CMK (cell line): ENCODE data around the gene DNASE1L2.

Experiments
- DNase-seq: peaks from one replicate; pipeline ENCODE4 v3.0.0-alpha.2; 2010; ENCODE audit warnings: low read depth

Gene DNASE1L2

GRCh38 chr16:2270070-2270462, 33.8 kb downstream of the DNASE1L2 start:
- no peak for DNase-seq

DNA sequence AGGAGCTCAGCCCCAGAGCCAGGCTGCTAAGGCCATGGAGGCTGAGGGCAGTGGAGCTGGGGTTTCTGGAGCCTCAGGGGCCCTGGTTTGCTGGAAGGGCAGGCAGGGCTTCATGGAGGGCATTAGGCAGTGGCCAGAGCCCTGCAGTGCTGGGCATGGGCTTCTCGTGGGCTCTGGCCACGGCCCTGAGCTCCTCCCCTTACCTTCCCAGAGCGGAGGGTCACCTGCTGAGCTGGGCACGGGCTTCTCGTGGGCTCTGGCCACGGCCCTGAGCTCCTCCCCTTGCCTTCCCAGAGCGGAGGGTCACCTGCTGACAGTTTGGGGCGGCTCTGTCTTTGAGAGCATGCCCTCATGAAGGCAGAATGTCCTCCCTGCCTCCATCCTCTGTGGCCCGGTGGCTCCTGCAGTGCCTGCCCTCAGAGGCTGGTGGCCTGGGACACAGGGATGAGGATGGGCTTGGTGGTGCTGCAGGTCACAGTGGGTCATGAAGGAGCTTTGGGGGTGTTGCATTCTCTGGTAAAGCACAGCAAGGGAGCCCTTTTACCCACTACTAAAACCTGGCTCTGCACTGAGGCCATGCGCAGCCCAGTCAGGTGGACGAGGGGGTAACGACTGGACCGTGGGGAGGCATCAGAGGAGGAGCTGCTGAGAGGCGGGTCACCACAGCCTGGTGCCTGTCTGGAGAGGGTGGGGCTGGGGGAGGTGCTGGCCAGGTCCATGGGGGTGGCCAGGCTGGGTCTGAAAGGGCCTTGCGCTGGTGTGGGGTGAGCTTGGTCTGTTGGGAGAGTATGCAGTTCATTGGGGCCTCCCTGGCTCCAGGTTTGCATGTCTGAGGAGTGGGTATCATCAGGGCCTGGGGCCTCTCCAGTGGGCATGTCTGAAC, 34.6 kb downstream of the DNASE1L2 start:
- no peak for DNase-seq

DNA sequence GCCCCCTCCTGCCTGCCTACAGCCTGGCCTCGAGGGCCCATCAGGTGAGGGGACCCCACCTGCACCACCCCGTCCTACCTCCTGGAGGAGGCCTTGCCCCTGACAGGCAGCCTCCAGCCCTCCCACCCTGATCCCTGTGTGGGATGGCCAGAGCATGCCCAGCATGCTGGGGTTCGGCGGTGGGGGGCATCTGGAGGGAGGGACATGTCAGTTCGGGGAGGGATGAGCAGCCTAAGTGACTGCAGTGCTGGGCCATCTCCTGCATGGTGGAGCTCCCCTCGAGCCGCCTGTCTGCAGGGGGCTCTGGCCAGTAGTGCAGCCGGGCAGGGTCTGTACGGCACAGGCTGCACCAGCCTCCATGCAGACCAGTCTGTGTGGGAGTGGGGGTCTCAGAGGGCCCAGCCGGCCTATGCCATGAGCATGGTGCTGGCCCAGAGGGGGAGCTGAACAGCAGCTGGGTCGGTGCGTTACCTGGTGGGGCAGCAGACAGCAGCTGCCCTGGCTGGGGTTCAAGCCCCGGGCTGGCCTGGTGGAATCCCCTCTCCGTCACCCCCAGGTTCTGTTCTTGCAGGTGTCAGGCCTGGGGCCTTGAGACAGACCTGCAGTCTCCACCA, 35.7 kb downstream of the DNASE1L2 start:
- no peak for DNase-seq

DNA sequence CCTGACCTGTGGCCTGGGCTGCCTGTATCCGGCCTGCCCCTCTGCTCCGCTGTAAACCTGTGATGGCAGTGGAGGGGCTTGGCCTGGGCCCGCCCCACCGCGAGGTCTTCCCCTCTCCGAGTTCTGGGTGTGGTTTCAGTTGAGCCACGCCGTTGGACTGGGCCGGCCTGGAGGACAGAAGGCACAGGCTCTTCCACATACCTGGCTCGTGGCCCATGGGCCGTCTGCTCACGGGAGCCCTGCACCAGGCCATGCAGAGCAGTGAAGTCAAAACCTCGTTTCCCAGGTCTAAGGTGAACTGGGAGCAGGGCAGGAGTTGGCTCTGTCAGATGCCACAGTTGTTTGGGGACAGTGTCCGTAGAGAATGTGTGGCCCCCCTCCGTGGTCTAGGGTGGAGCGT, 37.2 kb downstream of the DNASE1L2 start:
- no peak for DNase-seq

- DNase-seq = no peak
These were observed 37.7 kb downstream of the DNASE1L2 start for GRCh38 chr16:2273931-2274330.

DNA sequence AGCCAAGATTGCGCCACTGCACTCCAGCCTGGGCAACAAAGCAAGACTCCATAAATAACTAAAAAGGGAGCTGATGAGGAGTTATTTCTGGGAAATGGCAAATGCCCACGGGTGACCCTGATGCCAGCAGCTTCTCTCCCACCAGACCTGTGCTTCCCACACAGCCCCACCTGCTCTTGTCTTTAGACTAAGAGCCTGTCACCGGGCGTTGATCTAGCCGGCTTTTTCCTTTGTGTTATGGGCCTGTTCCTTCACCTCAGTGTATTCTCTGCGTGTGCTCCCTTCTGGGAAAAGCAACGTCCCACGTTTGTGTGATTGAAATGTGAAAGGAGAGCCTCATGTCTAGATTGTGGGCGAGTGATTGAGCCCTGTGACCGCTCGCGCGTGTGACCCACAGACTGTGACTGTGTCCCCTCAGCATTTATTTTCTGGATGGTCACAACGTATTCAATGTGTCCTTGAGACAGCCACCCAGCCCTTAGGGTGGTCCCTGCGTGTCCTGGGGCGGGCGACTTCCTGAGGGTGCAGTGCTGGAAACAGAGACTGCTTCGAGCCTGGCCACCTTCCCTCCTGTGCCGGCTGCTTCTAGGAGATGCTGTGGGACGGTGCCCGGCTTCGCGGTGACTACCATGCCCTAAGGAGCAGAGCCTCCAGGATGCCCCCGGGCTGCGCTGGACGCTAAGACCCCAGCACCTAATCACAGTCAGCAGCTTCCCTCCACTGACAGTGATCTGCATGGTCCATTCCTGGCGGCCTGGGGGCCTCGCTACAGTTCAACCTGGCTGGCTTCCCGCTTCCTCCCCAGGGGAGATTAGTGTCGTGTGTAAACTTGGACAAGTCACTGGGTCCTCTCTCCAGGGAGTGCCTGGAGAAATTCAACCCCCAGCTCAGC, 39.5 kb downstream of the DNASE1L2 start:
- DNase-seq = no peak

- DNase-seq = no peak
These were observed 40.3 kb downstream of the DNASE1L2 start for GRCh38 chr16:2276368-2277195.

GRCh38 chr16:2277466-2278271, 41.4 kb downstream of the DNASE1L2 start:
- no peak for DNase-seq

DNA sequence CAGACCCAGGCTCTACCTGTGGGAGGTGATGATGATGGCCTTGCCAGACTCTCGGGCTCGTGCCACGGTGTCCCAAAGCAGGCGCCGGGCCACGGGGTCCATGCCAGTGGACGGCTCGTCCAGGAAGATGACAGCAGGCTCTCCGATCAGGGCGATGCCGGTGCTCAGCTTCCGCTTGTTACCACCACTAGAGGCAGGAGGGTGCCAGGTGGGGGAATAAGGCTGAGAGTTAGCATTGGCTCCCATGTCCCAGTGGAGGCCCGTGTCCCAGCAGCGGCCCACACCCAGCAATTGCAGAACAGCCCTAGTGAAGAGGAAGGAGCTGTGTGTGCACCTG, 42.0 kb downstream of the DNASE1L2 start:
- no peak for DNase-seq

DNA sequence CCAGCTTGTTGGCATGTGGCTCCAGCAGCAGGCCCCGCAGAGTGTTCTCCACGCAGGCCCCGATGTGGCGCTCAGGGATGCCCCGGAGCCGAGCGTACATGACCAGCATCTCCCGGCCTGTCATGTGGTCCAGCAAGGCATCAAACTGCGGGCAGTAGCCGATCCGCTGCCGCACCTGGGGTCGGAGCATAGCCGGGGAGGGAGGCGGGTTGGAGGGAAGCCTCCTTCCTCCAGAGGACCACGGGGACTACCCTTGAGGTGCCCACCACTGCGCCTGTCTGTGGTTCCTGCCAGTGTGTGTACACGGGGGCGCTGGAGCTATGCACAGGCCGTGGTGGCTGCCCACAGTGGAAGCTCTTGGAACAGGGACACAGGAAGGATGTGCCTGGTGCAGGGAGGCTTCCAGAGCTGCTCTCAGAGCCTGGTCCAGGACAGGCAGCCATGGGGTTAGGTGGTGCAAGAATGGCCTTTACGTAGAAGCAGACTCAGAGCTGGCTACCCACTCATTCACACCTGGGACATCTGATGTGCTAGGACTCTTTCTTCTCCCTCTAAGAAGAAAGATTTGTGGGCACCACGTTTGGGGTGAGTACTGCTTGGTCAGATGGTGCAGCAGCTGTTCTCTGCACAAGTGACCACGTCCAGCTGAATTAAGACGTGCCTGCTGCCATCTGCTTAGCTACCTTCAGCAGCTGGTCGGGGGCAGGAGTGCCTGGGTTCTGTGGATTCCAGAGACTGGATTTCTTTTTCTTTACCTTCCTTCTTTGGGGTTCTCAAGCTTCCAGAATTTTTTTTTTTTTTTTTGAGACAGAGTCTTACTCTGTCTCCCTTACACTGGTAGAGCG, 42.9 kb downstream of the DNASE1L2 start:
- no peak for DNase-seq

- no peak for DNase-seq
These were observed 44.2 kb downstream of the DNASE1L2 start for GRCh38 chr16:2280461-2280860.

- no peak for DNase-seq
These were observed 44.8 kb downstream of the DNASE1L2 start for GRCh38 chr16:2280981-2281542.

DNA sequence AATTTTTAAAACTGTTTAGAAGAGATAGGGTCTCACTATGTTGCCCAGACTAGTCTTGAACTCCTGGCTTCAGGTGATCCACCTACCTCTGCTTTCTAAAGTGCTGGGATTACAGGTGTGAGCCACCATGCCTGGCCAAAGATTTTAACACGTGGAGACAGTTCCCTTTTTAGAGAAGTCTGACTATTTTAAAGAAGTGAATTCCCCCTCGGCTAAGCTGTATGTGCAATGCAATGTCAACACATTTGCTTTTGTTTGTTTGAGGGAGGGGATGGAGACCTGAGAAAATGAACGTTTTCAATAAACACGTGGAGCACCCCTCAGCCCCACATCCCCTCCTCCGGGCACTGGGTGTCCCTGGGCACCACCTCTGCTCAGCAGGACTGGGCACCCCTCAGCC, 46.0 kb downstream of the DNASE1L2 start:
- DNase-seq = no peak

DNA sequence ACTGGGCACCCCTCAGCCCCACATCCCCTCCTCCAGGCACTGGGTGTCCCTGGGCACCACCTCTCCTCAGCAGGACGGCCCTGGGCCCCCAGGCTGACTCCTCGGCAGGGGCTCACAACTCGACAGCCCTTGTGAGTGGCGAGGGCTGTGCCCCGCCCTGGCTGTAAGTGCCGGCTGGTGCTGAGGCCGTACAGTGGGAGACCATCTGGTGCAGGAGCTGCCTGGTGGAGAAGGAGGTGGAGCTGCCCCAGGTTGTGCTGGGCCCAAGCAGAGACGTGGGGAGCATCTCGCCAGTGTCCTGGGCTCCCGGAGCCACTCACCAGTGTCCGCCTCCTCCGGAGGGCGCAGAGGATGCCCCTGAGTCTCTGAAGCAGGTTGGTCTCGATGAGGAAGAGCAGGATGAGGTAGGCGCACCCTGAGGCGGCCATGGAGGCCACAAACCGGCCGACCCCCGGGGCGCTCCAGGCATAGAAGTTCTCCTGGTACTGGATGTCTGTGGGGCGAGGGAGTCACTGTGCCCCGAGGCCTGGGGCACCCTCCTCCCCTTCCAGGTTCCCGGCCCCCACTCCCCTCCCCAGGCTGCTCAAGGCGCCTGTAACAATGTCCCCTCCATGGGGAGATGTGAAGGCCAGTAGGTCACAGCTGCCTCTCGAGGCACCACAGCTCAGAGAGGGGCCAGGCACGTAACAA, 46.8 kb downstream of the DNASE1L2 start:
- DNase-seq = no peak

DNA sequence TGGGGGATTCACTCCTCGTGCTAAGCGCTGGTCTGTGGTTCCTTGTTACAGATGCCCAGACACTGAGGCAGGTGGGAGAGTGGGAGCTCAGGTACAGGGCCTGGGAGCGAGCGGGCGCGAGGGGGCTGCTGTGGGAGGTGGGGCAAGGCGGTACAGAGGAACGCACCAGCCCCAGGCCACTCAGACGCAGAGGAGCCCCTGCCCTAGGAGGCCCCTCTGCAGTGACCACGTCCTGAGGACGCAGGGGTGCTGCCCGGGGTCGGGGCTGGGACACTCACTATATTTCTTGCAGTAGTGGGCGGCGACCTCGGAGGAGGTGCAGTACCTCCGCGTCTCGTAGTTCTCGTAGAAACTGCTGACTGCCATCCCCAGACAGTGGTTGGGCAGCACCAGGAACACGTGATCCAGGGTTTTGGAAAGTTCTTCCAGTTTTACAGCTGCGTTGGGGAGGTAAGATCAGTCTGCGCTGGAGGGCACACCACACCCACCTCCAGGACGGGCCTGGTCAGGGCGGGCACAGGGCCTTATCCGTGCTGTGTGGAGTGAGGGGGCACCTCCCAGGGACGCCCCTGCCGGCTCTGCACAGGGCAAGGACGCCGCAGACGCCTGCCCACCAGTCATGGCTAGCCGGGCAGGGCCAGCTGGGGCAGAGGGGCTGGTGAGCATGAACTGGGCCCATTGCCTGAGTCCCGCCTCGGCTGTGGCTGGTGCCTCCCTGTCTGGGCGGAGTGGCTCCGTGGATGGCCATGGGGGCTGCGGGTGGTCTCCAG, 47.9 kb downstream of the DNASE1L2 start:
- no peak for DNase-seq

- no peak for DNase-seq
These were observed 48.7 kb downstream of the DNASE1L2 start for GRCh38 chr16:2284797-2285576.

DNA sequence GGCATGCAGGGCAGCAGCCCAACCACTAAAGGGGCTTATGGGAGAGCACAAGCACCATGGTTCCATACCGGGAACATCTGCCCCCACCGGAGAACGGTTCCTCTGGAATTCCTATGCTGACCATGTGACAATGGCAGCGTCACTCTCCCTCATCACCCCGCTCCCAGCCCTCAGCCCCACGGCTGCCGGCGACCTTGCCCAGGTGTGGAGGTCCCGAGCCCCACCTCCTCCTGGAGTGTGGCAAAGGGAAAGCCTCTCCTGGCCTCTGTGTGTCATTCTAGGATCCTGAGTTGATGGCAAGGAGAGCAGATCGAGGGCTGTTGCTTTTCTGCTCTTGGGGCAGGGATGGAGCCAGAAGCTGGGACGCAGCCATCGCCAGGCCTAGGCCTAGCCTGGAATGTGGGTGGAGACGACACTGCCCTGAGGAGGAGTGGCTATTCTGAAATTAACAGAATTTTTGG, 49.5 kb downstream of the DNASE1L2 start:
- DNase-seq = no peak
